GM19238 (cell line): Measurements from ENCODE around the gene PSKH1.

Experiments
- DNase-seq: peaks from one replicate; pipeline ENCODE4 v3.0.0; 2011; ENCODE audit warnings: low spot score; ENCODE audit not compliant: insufficient read length

The PSKH1 gene

GRCh38 chr16:67977469-67978227 lies 84.6 kb downstream of the PSKH1 start:
- DNase-seq: no peak
